Subcutaneous abdominal adipose tissue (tissue), 5 donors: ENCODE data around the gene CMPK1.

Source experiments
- H3K27ac ChIP-seq: one replicate; pipeline ENCODE4 v1.7.0; 2013; ENCODE audit warnings: low read depth, mild to moderate bottlenecking, inconsistent platforms, low read length, moderate library complexity
- H3K27me3 ChIP-seq, 5 donors: one replicate each; pipeline ENCODE4 v1.7.0; 2013; ENCODE audit warnings: low read length in 5 of 5, inconsistent platforms in 1 of 5; ENCODE audit not compliant: control insufficient read depth in 5 of 5, insufficient read depth in 4 of 5
- H3K36me3 ChIP-seq, 5 donors: one replicate each; pipeline ENCODE4 v1.7.0; 2013; ENCODE audit warnings: low read length in 5 of 5; ENCODE audit not compliant: control insufficient read depth in 5 of 5, insufficient read depth in 5 of 5
- H3K4me1 ChIP-seq, 5 donors: one replicate each; pipeline ENCODE4 v1.7.0; 2013; ENCODE audit warnings: low read length in 5 of 5, mild to moderate bottlenecking in 3 of 5, moderate library complexity in 1 of 5; ENCODE audit not compliant: control insufficient read depth in 5 of 5, insufficient read depth in 5 of 5
- H3K4me3 ChIP-seq, 5 donors: one replicate each; pipeline ENCODE4 v1.7.0; 2013; ENCODE audit warnings: low read length in 5 of 5, low read depth in 1 of 5
- H3K9ac ChIP-seq, 5 donors: one replicate each; pipeline ENCODE4 v1.7.0; 2013; ENCODE audit warnings: low read length in 5 of 5, mild to moderate bottlenecking in 4 of 5, moderate library complexity in 3 of 5
- H3K9me3 ChIP-seq, 5 donors: one replicate each; pipeline ENCODE4 v1.7.0; 2013; ENCODE audit warnings: low read length in 5 of 5; ENCODE audit not compliant: control insufficient read depth in 5 of 5
- donor health status: healthy.
- donor health status: healthy.
- donor health status: healthy.
- donor health status: healthy.
- donor health status: healthy.

The CMPK1 gene

DNA sequence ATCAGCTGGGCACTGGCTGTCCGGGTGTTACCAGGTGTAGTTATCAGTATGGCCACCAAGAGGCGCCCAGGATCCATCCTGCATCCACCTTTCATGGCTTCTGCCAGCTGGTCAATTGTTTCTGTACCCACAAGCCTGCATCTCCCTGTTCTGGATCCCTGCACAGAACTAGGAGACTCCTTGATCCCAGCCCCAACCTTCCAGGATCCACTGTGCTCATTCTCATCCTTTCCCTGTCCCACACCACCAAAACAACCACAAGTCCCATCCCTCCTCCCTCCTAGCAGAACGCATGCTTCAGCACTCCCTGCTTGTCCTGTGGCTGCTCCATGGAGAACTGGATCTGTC is 55.3 kb downstream of the CMPK1 start:
- no peaks in the 10 kb centered on the region for H3K9me3 ChIP-seq
- no peaks in the 10 kb centered on the region for H3K36me3 ChIP-seq
- no peaks in the 10 kb centered on the region for H3K27me3 ChIP-seq
- H3K9ac ChIP-seq, result no peak overlapping the region
- H3K27ac ChIP-seq, result no peak overlapping the region
- no peak overlapping the region for H3K4me3 ChIP-seq
- H3K4me1 ChIP-seq, result peaks cover 0 to 27% (median 15%) of the 10 kb centered on the region in 5 donors

DNA sequence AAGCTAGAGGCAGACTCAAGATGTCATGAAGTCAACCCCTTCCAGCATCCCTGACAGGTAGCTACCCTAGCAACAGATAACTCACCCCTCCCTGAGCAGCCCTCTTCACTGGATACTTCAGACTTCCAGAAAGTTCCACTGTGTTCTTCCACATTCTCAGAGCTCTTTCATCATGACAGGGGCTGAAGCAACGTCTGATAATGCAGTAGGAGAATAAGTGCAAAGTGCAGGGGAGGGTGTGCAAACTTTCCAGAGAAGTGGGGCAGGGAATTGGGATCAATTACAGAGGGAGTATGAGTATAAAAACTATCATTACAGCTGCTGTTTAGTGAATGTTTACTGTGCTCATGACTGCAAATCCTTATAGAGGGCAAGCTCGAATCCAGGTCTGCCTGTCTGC is 56.1 kb downstream of the CMPK1 start:
- Histone ChIP-seq H3K4me1 (peaks cover 0 to 27% (median 15%) of the 10 kb centered on the region in 5 donors), H3K27ac (no peak overlapping the region), H3K36me3 (no peaks in the 10 kb centered on the region), H3K4me3 (no peak overlapping the region), H3K9ac (no peak overlapping the region), H3K9me3 (no peaks in the 10 kb centered on the region), H3K27me3 (peaks cover 0 to 2% (median 0%) of the 10 kb centered on the region in 5 donors)

DNA sequence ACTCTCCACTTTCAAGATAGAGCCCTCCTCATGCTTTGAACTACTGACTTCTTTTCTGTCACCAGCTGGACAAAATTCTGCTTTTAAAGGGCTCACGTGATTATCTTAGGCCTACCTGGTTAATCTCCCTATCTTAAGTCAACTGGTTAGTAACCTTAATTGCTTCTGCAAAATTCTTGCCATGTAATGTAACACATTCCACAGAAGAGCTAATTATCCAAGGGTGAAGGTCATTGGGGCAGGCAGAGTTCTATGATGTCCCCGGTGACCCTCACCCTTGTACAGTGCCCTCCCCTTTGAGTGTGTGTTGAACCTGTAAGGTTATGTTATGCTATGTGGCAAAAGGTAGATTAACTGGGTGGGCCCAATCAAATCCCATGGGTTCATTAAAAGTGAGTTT is 57.3 kb downstream of the CMPK1 start:
- H3K36me3 ChIP-seq, result no peaks in the 10 kb centered on the region
- no peaks in the 10 kb centered on the region for H3K9me3 ChIP-seq
- H3K27ac ChIP-seq, result no peak overlapping the region
- H3K4me1 ChIP-seq, result peaks cover 0 to 27% (median 15%) of the 10 kb centered on the region in 5 donors
- no peak overlapping the region for H3K9ac ChIP-seq
- H3K27me3 ChIP-seq, result peaks cover 0 to 2% (median 0%) of the 10 kb centered on the region in 5 donors
- no peak overlapping the region for H3K4me3 ChIP-seq

DNA sequence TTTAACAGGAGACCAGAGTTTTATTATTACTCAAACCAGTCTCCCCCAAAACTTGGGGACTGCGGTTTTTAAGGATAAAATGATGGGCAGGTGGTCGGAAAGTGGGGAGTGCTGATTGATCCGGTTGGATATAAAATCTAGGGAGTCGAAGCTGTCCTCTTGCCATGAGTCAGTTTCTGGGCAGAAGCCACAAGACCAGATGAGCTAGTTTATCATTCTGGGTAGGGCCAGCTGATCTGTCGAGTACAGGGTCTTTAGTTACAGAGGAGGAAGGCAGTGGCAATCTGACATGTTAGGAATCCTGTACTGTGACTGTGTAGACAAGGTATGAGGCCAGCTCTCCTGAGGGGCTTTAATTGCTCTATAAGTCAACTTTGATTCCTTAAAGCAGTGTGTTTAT is 59.6 kb downstream of the CMPK1 start:
- Histone ChIP-seq H3K4me1 (peaks cover 0 to 20% (median 6%) of the 10 kb centered on the region in 5 donors), H3K27me3 (peaks cover 0 to 8% (median 0%) of the 10 kb centered on the region in 5 donors), H3K27ac (no peak overlapping the region), H3K9ac (no peak overlapping the region), H3K36me3 (no peaks in the 10 kb centered on the region), H3K4me3 (no peak overlapping the region), H3K9me3 (no peaks in the 10 kb centered on the region)

DNA sequence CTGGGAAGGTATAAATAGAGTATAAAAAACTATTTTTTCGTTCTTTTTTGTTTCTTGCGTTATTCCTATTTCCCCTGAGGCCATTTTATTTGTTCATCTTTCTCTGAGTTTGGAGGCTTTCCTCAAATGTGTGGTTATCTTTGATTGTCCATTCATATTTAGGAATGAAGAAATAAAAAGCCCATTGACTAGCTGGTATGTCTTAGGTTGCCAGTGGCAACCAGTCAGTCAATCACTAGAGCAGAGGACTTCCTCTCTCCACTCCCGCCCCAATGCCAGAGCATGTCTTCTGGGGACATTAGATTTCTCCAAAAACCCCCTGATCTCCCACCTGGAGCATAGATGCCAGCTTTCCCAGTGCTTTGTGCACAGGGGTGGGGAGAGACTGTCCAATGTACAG is 61.8 kb downstream of the CMPK1 start:
- Histone ChIP-seq H3K4me3 (no peak overlapping the region), H3K27ac (no peak overlapping the region), H3K9me3 (no peaks in the 10 kb centered on the region), H3K36me3 (no peaks in the 10 kb centered on the region), H3K9ac (no peak overlapping the region), H3K27me3 (peaks cover 0 to 8% (median 4%) of the 10 kb centered on the region in 5 donors), H3K4me1 (peaks cover 0 to 3% (median 0%) of the 10 kb centered on the region in 5 donors)

DNA sequence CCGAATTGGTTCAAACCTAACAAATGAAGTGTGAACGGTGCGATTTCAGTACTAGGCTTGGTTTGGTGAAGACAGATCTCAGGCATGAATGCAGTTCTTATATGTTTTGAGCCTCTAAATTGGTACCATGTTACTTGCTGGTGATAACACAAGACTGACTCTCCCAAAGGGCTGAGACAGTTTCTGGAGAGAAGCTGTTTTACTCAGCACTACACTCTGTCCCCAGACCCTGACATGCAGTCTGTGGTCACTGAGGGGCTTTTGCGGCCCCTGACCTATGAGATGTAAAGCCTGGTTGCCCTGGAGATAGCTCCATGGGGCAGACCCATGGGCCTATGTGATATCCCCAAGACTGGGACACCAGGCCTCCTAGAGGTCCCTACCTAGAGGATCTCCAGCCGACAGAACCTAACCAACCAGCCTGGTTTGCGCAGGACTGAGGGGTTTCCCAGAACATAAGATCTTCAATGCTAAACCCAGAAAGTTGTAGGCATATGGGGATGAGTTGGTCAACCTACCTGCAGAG is 63.1 kb downstream of the CMPK1 start:
- Histone ChIP-seq H3K9ac (no peak overlapping the region), H3K4me3 (no peak overlapping the region), H3K27me3 (peaks cover 0 to 16% (median 4%) of the 10 kb centered on the region in 5 donors), H3K9me3 (no peaks in the 10 kb centered on the region), H3K4me1 (no peaks in the 10 kb centered on the region), H3K36me3 (no peaks in the 10 kb centered on the region), H3K27ac (no peak overlapping the region)

DNA sequence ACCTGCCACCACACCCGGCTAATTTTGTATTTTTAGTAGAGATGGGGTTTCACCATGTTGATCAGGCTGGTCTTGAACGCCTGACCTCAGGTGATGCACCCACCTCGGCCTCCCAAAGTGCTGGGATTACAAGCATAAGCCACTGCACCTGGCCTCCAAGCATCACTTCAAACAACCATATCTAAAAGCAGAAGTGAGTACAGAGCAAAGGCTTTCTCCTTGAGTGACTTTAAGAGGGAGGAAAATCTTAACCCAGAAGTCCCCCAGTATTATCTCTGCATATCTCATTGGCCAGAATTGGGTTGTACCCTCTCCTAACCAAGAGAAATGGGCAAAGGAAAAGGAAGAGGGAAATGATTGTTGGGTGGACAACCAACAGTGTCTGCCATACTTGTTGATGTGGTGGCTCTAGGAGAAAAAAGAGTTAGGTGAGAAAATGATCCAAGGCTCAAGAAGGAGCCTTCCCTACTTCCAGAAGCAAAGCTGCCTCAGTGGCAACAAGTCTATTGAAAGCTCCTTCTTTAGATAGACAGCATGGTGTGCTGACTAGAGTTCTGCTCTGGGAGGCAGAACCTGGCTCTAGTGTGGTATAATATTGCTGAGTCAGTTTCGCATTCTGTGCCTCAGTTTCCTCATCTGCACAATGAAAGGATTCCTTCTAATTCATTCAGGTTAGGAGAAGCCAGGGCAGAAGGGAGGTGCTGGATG is 65.7 kb downstream of the CMPK1 start:
- no peaks in the 10 kb centered on the region for H3K36me3 ChIP-seq
- no peak overlapping the region for H3K27ac ChIP-seq
- H3K9me3 ChIP-seq, result no peaks in the 10 kb centered on the region
- no peak overlapping the region for H3K9ac ChIP-seq
- H3K27me3 ChIP-seq, result peaks cover 4 to 25% (median 12%) of the 10 kb centered on the region in 5 donors
- no peaks in the 10 kb centered on the region for H3K4me1 ChIP-seq
- H3K4me3 ChIP-seq, result no peak overlapping the region

DNA sequence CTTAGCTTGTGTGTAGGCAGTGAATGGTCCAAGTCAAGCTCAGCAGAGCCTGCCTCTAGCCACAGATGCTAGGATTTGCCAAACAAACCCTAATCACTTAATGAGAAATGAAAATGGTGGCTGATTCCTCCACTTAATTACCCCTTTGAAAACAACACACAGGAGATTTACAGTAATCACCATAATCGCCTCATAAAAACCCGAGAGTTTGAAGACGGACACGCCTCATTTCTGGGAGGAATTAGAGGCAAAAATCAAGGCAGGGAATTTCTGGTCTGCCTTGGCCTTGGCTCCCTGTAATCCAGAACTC is 66.2 kb downstream of the CMPK1 start:
- Histone ChIP-seq H3K4me1 (no peaks in the 10 kb centered on the region), H3K9ac (no peak overlapping the region), H3K4me3 (no peak overlapping the region), H3K27me3 (peaks cover 4 to 25% (median 12%) of the 10 kb centered on the region in 5 donors), H3K36me3 (no peaks in the 10 kb centered on the region), H3K27ac (no peak overlapping the region), H3K9me3 (no peaks in the 10 kb centered on the region)

DNA sequence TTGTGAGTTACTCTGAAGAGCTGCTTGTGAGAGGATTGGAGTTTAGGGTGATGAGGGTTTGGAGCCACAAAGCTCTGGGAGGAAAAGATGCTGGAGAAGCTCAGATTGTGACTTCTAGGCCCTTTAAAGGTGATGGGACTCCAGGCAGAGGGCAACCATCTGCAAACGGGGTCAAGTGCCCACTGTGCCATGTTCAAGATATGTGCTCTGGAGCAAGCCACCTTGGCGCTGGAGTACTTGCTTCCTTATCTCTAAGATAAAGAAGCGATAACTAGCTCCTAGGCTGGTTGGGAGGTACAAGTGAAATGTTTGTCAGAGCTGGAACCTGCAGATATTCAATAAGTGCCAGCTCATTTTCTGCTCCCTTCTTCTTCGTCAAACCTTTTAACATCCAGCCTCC is 68.2 kb downstream of the CMPK1 start:
- Histone ChIP-seq H3K9me3 (no peaks in the 10 kb centered on the region), H3K4me3 (no peak overlapping the region), H3K27ac (no peak overlapping the region), H3K9ac (no peak overlapping the region), H3K36me3 (no peaks in the 10 kb centered on the region), H3K27me3 (peaks cover 4 to 24% (median 15%) of the 10 kb centered on the region in 5 donors), H3K4me1 (no peaks in the 10 kb centered on the region)

DNA sequence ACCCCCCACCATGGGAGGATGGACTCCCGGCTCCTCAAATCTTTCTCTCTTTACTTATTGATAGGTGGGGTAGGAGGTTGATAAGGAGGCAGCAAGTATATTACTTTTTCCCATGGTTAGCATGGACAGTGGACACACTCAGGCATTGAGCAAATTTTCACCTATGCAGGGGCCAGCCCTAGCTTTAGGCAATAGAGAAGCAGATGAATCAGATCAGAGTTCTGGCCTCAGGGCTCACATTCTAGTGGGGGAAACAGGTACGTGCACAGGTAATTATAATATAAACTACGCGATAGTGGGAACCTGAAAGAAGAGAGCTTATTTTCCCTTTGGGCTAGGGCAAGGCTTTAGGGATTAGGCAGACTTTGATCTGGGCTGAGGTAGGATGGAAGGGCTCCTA is 69.0 kb downstream of the CMPK1 start:
- peaks cover 4 to 19% (median 15%) of the 10 kb centered on the region in 5 donors for H3K27me3 ChIP-seq
- H3K9ac ChIP-seq, result no peak overlapping the region
- H3K27ac ChIP-seq, result no peak overlapping the region
- no peaks in the 10 kb centered on the region for H3K9me3 ChIP-seq
- no peaks in the 10 kb centered on the region for H3K36me3 ChIP-seq
- H3K4me1 ChIP-seq, result no peaks in the 10 kb centered on the region
- H3K4me3 ChIP-seq, result no peak overlapping the region
